ENCODE data around the gene RNF11.

RNF11 gene

DNA sequence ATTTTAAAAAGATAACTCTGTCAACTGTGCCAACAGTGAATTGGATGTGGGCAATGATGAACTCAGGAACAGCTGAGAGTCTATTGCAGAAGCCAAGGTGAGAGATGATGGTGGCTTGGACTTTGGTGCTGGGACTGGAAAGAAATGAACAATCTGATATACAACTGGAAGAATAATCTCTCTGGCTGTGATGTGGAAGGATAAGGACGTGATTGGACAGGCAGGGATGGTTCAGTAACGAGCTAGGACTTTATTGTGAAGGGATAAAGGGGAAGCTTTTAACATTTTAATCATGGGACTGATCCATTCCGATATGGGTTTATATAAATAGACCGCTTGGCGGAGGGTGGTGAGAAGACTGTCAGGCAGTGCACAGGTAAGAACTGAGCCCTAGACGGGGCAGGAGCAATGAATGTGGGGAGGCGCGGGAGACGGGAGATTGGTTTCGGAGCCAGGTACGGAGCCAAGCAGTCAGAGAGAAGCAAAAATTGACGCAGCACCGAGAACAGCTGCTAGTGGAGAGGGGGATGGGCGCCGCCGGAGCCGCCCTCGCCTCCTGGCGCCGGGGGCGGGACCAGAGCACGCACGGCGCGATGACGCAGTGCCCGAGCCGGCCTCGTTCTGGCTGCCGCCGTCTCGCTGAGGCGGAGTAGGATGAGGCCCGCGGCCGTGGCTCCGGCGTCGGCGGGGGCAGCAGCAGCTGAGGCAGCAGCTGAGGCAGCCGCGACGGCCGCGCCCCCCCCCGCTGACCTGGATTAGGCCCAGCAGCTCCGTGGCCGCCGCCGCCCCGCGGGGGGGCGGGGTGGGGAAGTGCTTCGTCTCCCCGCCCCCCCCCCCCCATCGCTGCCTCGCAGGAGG lies at the start of gene RNF11:
TSS of gene RNF11 (plus strand) at position 601 of the 858 bp plus-strand sequence. CDS start 484 bp downstream, outside the sequence.
- CTCF ChIA-PET = interaction anchor here (0.6 kb wide), 1 partner anchor 192 kb away, joined by 3 read pairs; no protein-coding TSS in a partner anchor
- peak within 1 kb of the TSS; percentile 88 for H3K27ac ChIP-seq
- POLR2A ChIA-PET (ENCODE audit: low non-redundant PET) = interaction anchor here (0.5 to 0.8 kb wide), 6 partner anchors 11 to 294 kb away, joined by 3 to 8 read pairs (median 4); no protein-coding TSS in a partner anchor
- DNase-seq (ENCODE audit: low spot score) = peak; percentile 85
- TF ChIP-seq, protein P1, sequence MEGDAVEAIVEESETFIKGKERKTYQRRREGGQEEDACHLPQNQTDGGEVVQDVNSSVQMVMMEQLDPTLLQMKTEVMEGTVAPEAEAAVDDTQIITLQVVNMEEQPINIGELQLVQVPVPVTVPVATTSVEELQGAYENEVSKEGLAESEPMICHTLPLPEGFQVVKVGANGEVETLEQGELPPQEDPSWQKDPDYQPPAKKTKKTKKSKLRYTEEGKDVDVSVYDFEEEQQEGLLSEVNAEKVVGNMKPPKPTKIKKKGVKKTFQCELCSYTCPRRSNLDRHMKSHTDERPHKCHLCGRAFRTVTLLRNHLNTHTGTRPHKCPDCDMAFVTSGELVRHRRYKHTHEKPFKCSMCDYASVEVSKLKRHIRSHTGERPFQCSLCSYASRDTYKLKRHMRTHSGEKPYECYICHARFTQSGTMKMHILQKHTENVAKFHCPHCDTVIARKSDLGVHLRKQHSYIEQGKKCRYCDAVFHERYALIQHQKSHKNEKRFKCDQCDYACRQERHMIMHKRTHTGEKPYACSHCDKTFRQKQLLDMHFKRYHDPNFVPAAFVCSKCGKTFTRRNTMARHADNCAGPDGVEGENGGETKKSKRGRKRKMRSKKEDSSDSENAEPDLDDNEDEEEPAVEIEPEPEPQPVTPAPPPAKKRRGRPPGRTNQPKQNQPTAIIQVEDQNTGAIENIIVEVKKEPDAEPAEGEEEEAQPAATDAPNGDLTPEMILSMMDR (conservative IDR thresholded peaks at IDR 0.05; ENCODE audit: low read depth) = no peak

DNA sequence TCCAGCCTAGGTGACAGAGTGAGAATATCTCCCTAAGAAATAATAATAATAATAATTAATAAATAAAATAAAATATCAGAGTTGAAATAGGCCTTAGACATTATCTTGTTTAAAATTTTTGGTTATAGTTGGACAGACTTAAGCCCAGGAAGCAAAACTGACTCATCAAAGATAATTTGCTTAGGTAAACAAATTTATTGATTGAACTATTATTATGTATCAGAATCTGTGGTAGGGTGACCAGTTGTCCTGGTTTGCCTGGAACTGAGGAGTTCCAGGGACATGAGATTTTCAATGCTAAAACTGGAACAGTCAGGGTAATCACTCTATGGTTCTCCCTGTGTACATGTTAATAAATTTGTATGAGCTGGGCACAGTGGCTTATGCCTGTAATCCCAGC lies 47.8 kb upstream of the RNF11 start:
- no peak for DNase-seq (ENCODE audit: low spot score)
- ChIA-PET CTCF (interaction anchor here (1.2 to 2.5 kb wide), 4 partner anchors 100 to 686 kb away, joined by 3 to 19 read pairs (median 8); no protein-coding TSS in a partner anchor), POLR2A (ENCODE audit: low non-redundant PET) (no interaction called here)
- TF ChIP-seq, protein P1 (conservative IDR thresholded peaks at IDR 0.05; ENCODE audit: low read depth) = no peak
- no peak overlapping the region for H3K27ac ChIP-seq

GRCh38 chr1:51189421-51190073 lies 46.5 kb upstream of the RNF11 start:
- CTCF ChIA-PET = interaction anchor here (0.5 to 2.5 kb wide), 15 partner anchors 8 to 822 kb away, joined by 3 to 19 read pairs (median 3); no protein-coding TSS in a partner anchor
- TF ChIP-seq, protein P1 (conservative IDR thresholded peaks at IDR 0.05; ENCODE audit: low read depth) = peak; percentile 95
- H3K27ac ChIP-seq = no peak overlapping the region
- POLR2A ChIA-PET (ENCODE audit: low non-redundant PET) = interaction anchor here (0.7 kb wide), 1 partner anchor 46 kb away, joined by 3 read pairs; no protein-coding TSS in a partner anchor
- peak; percentile 67 for DNase-seq (ENCODE audit: low spot score)

GRCh38 chr1:51190961-51191360 lies 45.1 kb upstream of the RNF11 start:
- ChIA-PET CTCF (interaction anchor here (0.5 to 2.2 kb wide), 4 partner anchors 105 to 662 kb away, joined by 3 to 10 read pairs (median 3); no protein-coding TSS in a partner anchor), POLR2A (ENCODE audit: low non-redundant PET) (no interaction called here)
- DNase-seq (ENCODE audit: low spot score) = no peak
- no peak overlapping the region for H3K27ac ChIP-seq
- TF ChIP-seq, protein P1 (conservative IDR thresholded peaks at IDR 0.05; ENCODE audit: low read depth) = no peak

DNA sequence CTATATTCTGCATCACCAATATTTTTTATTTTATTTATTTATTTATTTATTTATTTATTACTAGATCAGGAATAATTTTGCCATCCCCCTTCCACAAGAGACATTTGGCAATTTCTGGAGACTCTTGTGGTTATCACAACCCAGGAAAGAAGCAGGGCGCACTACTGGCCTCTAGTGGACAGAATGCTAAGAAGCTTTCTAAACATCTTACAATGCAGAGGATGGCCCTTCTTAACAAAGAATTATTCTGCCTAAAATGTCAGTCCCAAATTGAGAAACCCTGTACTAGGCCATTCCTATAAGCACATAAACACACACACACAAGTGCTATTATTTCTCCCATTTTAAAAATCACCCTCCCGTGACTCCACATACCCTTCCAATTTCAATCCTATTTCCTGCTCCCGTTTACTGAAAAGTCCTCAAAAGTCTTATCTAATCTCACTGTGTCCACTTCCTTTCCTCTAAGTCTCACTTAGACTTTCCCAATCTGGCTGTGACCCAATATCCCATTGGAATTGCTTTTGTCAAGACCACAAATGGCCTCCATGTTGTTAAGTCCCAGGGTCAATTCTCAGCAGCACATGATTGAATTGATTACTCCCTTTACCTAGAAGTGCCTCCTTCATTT lies 43.7 kb upstream of the RNF11 start:
- TF ChIP-seq, protein P1 (conservative IDR thresholded peaks at IDR 0.05; ENCODE audit: low read depth) = peak; percentile 84
- ChIA-PET POLR2A (ENCODE audit: low non-redundant PET) (no interaction called here), CTCF (interaction anchor here (0.5 to 2.2 kb wide), 15 partner anchors 8 to 1936 kb away, joined by 3 to 10 read pairs (median 3); no protein-coding TSS in a partner anchor)
- H3K27ac ChIP-seq = no peak overlapping the region
- DNase-seq (ENCODE audit: low spot score) = peak; percentile 63
